Right hindlimb (tissue), 1 donor: Measurements from ENCODE around the gene TSC2.
A peak's percentile ranks its signal among the peaks of the same experiment; 100 is the strongest.
"Not testable (repeated sequence)": the region's sequence is repeated elsewhere in the genome, so short reads cannot be mapped to it uniquely, and the experiment has no call there.

ENCODE experiments used
- DNase-seq: peaks from one replicate; pipeline ENCODE4 v3.0.0-alpha.2; 2018

The TSC2 gene

DNA sequence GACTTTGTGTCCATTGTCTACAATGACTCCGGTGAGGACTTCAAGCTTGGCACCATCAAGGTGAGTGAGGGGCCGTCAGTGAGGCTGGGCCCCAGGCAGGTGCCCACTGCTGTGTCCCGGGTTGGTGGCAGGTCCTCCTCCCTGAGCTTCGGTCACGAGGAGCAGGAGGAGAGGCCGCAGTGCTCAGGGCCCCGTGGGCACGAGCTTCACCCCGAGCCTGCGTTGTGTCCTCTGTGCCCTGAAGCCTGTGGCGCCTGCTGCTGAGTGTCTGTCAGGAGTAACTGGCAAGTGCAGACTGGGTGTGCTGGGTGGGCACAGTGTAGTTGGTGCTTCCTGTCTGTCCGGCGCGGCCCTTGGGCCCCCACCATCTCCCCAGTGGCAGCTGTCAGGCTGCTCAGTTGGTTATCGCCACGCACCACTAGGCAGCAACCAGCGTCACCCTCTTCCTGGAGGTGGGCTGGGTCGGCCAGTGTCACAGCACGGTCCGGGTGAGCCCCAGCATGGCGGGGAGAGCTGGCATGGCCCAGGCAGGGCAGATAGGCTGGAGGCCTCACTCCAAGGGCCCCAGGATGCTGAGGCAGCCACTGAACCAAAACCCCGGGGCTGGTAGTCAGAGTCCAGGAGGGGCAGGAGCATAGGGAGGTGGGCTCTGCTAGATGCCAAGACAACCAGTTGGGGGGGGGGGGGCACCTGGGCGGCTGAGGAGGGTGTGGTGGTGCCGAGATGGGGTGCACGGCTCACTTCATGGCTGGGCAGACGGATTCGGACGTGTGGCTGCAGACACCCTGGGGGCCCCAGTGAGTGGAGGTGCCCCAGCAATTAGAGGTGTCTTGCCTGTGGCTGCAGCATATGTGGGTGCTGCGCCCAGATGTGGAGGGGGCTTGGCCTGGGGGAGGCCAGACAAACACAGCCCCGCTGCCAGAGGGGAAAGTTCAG lies 39.3 kb downstream of the TSC2 start:
- DNase-seq, result no peak

DNA sequence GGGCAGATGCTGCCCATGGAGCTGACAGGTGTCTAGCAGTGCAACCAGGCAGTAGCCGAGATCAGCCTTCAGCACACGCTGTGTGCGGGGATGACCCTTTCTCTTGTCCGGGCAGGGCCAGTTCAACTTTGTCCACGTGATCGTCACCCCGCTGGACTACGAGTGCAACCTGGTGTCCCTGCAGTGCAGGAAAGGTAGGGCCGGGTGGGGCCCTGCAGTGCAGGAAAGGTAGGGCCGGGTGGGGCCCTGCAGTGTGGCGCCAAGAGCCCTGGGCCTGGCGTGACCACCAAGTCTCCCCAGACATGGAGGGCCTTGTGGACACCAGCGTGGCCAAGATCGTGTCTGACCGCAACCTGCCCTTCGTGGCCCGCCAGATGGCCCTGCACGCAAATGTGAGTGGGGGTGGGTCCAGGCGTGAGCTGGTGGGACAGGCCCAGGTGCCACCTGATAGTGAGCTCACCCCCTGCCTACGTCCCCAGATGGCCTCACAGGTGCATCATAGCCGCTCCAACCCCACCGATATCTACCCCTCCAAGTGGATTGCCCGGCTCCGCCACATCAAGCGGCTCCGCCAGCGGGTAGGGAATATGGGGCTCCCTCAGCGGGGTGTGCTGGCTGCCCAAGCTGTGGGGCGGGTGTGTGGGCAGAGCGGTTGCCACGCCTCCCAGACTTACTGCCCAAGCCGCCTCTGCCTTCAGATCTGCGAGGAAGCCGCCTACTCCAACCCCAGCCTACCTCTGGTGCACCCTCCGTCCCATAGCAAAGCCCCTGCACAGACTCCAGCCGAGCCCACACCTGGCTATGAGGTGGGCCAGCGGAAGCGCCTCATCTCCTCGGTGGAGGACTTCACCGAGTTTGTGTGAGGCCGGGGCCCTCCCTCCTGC lies 40.2 kb downstream of the TSC2 start:
- DNase-seq, result no peak

DNA sequence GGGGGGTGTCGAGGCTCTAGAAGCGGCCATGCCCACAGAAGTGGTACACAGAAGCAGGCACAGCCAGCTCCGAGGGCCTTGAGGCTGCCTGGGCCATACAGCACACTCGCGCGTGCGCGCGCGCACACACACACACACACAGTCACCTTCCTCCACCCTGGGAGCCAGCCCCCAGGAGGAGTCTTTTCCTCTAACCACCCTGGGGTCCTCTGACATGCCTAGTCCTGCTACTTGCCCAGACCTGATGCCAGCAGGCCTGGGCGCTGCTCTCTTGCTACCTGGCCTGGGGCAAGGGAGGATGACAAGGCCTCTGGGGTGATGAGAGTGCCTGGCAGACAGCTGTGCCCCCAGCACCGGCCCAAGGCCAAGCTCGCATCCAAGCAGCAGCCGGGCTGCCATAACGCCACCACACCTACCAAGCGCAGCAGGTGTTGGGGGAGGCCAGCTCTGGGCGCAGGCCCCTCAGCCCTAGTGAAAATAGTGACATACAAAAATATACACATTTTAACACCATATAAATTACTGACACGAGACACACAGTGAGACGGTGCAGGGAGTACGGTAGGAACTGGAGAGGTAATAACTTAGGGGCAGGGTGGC lies 41.1 kb downstream of the TSC2 start:
- no peak for DNase-seq

DNA sequence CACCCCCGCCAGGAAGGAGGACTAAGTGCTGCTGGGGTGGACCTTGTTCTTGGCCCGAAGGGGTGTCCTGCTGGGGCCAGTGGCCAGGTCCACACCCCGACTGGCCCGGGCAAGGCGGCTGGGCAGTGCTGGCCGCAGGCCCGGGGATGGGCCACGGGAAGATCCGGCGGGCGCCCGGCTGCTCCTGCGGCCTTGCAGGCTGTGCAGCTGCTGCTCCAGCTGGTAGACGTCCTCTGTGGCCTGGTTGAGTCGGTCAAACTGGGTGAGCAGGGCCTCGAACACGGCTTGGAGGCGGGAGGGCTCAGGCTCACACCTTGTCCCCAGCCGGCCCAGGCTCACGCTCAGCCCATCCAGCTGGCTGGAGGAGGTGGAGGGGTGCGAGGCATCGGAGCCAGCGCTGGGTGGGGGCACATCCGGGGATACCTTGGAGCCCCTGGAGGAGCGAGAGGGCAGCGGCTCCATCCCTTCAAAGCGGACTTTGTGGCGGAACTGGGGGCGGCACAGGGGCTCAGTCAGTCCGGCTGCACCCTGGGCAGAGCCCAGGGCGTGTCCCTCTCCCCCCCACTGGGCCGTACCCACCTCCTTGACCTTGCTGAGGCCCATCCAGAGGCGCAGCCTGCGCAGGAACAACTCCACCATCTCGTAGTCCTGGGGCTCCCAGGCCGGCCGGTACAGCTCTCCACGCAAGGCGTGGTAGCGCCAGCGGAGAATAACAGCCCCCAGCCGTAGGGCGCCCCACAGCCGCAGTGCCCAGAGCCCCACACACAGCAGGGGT lies 42.1 kb downstream of the TSC2 start:
- peak; percentile 55 for DNase-seq

DNA sequence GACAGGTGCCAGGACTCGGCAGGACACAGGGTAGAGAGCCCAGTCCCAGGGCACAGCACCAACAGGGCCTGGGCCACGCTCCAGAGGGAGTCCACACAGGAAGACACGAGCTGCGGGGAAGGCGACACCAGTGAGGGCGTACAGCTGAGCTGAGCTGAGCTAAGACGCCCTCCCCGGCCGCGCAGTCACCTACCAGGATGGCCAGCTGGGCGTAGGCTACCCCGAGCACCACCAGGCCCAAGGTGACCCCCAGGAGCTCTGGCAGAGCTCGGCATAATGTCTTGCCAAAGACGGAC lies 42.6 kb downstream of the TSC2 start:
- peak; percentile 37 for DNase-seq

DNA sequence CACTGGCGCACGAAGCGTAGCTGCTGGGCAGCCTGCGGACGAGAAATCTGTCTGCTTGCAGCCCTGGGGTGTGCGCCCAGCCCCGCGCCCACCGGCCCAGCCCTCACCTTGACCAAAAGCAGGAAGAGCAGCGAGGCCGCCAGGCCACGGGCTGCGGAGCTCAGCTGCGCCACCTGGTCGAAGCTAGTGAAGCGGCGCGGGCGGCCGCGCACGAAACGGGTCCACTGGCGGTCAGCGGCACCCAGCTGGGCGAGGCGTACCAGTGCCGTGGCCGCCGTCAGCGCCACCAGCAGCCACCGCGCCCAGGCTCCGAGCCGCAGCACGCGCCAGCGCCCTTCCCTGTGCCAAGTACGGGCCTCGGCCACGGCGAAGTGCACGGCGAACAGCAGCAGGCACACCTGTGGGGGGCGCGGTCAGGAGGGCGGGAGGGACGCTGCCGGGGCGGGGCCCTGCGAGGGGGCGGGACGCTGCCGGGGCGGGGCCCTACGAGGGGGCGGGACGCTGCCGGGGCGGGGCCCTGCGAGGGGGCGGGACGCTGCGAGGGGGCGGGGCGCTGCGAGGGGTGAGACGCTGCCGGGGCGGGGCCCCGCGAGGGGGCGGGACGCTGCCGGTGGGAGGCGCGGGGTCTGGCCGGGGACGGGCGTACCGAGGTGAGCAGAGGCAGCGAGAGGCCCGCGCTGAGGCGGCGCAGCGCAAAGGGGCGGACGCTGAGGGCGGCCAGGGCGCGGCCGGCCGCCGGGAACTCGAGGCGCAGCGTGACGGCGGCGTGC lies 43.2 kb downstream of the TSC2 start:
- peak; percentile 91 for DNase-seq

DNA sequence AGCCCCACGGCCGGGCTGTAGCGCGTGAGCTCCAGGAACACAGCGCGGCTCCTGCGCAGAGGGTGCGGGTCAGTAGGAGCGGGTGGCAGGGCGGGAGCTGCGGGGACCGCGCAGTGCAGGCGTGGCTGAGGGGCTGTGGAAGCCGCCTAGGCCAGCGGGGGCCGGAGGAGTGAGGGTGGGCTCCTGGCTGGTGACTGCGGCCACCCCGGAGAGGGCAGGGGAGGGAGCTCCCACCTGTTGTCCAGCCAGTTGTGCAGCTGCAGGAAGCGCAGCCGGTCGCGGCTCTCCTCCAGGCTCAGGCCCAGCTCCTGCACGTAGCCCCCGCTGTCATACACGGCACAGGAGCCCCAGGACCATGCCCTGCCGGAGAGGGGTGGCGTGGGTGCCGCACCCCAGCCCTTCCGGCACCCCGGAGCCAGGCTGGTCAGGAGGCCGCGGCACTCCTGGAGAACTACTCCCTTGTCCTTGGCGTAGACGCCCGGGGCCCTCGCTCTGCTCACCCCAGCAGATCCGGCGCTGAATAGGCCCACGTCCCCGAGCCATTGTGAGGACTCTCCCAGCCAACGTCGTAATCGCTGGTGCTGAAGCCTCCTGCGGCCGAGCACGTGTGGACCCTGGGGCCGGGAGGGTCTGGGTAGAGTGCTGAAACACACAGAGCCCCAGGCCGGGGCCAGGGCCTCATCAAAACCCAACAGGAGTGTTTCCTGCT lies 43.9 kb downstream of the TSC2 start:
- peak; percentile 78 for DNase-seq

DNA sequence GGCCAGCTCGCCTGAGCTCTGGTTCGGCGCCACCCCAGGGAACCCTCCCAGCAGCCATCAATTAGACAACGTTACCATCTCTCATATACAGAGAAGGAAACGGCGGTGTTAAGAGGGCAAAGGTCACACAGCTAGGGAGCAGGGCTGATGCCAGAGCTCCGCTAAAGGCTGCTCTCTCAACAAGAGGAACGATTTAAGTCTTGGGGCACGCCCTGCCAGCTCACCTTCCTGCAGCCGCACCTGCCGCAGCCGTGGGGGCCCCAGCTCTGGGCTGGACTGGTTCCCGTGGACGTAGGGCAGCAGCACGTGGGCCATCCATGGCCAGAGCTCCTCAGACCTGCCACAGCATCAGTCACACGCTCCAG lies 44.5 kb downstream of the TSC2 start:
- DNase-seq, result no peak

DNA sequence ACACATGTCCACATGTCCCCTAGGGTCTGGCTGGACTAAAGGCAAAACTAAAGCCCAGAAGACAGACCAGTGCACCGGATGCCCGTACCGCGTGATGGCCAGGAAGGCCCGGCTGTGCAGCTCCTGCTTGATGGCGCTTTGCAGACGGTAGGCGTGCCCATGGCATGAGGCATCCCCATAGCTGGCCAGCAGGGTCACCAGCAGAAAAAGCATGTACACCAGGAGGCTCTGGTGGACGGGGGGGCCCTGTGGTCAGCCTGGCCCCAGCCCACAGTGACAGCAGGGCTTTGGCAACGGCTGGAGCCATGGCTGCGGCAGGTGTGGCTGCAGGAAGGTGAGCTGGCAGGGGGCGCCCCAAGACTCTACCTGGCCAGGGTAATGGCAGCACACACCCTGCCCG lies 45.1 kb downstream of the TSC2 start:
- DNase-seq, result no peak

DNA sequence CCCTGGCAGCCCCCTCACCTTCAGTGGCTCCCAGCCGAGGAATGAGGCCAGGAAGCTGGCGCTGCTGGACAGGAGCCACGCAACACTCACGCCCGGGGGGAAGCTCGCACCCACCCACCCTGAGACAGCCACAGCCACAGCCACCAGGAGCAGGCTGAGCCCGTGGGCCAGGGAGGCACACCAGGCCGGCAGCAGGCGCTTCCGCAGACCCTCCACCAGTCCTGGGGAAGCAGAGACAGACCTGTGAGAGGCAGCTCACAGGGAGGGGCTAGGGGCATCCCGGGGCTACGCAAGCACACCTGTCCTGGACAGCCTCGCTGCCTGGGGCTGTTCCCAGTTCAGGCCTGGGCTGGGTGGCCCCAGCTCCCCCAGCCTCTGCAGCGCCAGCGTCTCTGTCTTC lies 46.0 kb downstream of the TSC2 start:
- DNase-seq, result no peak

DNA sequence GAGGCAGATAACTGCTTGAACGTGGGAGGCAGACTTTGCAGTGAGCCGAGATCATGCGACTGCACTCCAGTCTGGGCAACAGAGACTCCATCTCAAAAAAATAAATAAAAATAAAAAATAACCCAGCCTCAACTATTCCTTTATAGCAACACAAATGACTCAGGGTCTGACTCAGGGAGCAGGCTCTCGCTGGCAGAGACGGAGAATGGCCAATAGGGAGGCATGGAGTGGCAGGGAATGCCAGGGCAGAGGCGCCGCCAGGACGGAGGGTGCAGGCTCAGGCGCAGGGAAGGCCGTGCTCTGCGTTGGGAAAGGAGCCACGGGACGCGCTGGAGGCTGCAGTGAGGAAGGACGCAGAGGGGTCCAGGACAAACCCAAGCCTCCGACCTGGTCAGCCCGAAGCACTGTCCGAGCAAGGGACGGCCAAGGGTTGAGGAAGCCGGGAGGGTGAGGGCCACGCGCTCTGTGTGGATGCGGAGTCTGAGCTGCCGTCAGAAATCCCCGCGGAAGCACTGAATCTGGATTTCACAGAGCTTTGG lies 47.6 kb downstream of the TSC2 start:
- DNase-seq, result no peak

DNA sequence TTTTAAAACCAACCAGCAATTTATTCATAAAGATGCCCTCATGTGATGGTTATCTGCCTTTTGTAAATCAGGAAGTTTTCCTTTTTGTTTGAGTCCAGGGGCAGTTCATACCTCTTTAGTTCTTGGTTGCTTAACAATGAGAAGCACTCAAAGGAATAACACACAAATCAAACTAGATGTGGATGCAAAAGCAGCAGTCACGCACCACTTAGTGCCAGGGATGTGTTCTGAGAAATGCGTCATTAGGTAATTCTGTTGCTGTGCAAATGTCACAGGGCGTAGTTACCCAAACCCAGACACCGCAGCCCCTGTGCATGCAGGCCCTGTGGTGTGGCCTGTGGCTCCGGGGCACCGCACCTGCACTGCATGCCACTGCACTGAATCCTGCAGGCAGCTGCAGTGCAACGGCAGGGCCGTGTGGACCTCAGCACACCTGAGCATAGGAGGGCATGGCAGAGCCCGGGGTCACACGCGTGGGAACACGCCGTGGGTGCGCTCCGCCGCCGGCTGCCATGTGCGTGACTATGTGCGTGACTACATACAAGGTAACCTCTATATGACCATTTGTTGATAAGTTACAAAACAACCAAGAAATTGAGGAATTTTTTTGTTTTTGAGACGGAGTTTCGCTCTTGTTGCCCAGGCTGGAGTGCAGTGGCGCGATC lies 48.3 kb downstream of the TSC2 start:
- no peak for DNase-seq

DNA sequence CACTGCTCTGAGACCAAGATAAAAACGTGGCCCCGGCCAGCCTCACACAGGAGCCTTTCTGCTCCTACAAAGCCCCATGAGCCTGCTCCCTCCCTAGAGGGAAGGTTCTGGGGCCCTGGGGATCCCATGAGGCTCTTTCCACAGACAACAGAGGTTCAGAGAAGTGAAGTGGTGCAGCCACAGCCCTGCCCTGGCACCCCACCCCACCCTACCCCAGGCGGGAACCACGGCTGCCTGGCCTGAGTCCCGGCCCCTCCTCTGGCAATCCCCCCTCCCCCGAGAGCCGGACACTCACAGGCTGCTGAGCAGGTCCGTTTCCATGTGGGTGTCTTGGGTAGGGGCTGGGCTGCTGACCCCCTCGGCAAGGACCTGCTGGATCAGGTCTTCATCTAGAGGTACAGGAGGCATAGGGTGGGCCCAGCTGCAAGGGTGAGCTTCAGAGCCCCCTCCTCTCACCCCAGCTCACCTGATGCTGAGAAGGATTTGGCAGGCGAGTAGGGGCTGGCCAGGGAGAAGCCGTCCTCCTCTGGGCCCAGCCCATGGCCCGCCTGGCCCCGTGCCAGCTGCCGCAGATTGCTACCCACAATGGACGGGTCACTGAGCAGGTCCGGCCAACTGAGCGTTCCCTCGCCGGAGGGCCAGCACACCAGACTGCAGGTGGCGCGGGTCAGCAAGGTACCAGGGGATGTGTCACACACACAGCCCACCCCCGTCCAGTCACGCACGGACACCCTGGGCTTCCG lies 49.2 kb downstream of the TSC2 start:
- no peak for DNase-seq

DNA sequence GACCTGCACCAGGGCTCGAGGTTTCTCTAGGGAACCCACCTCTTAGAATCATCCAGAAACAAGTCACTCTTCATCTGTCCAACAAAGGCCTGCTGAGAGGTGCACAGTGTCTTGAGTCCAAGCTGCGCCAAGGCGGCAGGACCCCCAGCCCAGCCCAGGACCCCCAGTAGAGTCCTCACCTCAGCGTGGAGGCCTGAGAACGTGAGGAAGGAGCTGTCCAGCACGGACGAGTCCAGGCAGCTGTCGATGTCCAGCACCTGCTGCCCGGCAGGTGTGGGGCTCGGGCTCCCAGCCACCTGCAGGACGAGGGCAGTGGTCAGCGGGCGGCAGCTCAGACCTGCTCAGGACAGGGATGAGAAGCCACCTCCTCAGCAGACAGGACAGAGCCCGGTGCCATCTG lies 49.9 kb downstream of the TSC2 start:
- DNase-seq, result not testable (repeated sequence)

DNA sequence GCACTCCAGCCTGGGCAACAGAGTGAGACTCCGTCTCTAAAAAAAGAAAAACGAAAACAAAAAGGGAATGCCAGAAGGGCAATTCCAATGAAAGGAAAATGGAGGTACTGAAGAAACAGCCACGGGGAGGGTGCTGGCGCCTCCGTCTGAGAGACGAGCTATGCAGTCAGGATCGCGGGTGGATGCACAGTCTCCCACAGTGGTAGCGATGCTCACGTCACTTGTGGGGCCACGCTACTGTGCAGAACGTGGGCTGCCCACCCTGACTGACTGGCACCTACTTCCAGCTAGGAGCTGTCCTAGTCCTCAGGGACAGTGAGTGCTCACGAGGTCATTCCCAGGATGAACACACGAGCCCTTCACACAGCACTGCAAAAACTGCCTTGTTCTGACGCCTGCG lies 53.8 kb downstream of the TSC2 start:
- not testable (repeated sequence) for DNase-seq

DNA sequence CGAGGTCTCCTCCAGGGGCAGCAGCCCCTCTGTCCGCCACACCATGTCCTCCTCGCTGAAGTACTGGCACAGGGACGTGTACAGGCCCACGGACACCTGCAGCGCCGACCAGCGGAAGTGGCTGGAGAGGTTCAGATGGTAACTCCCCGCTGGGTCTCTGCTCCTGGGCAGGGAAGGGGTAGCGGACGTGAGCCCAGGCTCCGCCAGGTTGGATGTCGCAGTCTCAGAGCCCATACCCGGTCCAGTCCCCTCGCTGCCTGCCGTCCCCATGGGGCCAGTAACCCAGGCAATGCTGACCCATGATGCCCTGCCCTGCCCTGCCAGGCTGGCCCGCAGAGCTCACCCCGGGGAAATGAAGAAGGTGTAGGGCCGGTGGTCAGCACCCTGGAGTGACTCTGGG lies 54.7 kb downstream of the TSC2 start:
- DNase-seq, result no peak

DNA sequence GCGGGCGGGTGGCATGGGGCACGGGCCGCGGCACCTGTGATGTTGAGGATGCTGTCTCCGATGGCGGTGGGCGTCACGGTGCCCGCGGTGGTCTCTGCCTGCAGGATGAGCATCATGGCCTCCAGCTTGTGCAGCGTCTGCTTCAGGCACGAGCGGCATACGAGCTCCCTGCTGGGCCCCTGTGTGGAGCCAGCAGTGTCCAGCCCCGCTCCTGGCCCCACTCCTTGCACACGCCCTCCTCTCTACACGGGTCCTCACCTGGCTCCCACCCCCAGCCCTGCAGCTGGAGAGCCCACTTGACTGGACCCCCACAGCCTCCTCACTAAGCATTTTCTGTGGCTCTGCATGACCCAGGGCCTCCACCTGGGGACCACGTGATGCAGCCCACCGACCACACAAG lies 56.7 kb downstream of the TSC2 start:
- not testable (repeated sequence) for DNase-seq

DNA sequence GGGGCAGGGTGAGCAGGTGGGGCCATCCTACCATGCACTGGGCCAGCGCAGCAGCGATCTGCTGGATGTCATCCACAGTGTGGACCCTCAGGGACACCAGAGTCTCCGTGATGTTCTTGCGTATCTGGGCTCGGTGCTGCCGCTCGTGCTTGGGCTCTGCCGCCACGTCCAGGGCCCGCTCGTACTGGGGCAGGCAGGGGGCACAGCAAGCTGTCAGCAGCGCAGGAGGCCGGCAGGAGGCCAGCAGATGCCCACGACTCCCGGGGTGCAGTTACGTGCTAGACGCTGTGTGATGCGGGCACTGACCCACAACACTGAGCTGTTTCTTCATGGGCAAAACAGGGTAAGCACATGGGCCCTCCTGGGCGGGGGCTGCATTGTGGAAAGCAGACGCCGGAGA lies 57.5 kb downstream of the TSC2 start:
- not testable (repeated sequence) for DNase-seq

DNA sequence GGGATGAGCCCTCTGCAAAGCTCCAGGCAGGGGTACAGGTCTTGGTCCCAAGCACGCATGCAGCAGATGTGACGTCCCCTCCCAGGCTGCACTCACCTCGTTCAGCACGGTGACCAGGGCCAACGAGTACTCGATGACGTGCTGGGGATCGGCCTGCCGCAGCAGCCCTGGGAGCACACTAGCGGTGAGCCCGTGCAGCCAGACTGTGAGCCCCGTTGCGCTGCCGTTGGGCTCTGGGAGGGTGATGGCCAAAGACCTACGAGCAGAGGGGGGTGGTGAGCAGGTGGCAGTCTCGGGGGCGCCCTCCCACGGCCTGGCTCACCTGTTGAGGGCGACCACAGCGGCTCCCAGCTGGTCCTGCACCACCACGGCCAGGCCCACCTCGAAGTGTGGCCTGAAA lies 58.0 kb downstream of the TSC2 start:
- DNase-seq, result peak; percentile 27

DNA sequence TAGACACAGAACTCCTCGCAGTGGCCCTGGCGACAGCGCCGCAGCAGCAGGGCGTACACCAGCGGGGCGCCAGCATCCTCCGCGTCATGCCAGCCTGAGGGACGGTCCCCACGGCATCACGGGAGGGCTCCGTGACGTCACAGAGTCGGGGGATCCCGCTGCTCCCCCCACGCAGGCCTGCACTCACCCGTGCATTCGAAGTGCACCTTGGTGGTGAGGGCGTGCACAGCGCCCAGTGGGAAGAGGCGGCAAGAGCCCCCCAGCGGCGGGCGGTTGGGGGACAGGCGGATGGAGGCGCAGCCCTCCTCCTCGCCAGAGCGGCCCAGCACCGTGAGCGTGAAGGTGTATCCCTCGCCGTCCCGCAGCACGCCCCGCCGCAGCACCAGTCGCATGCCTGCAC lies 58.4 kb downstream of the TSC2 start:
- DNase-seq, result not testable (repeated sequence)
